GM18907 (cell line): ENCODE results near the gene DZIP1.
"Not testable (repeated sequence)": the region's sequence is repeated elsewhere in the genome, so short reads cannot be mapped to it uniquely, and the experiment has no call there.

Experiments
- ATAC-seq: cut with Tn5 transposase; IDR thresholded peaks from one replicate; pipeline ENCODE4 v1.9.1; 2021; ENCODE audit warnings: mild to moderate bottlenecking, moderate library complexity; ENCODE audit not compliant: unreplicated experiment

The DZIP1 gene, protein sequence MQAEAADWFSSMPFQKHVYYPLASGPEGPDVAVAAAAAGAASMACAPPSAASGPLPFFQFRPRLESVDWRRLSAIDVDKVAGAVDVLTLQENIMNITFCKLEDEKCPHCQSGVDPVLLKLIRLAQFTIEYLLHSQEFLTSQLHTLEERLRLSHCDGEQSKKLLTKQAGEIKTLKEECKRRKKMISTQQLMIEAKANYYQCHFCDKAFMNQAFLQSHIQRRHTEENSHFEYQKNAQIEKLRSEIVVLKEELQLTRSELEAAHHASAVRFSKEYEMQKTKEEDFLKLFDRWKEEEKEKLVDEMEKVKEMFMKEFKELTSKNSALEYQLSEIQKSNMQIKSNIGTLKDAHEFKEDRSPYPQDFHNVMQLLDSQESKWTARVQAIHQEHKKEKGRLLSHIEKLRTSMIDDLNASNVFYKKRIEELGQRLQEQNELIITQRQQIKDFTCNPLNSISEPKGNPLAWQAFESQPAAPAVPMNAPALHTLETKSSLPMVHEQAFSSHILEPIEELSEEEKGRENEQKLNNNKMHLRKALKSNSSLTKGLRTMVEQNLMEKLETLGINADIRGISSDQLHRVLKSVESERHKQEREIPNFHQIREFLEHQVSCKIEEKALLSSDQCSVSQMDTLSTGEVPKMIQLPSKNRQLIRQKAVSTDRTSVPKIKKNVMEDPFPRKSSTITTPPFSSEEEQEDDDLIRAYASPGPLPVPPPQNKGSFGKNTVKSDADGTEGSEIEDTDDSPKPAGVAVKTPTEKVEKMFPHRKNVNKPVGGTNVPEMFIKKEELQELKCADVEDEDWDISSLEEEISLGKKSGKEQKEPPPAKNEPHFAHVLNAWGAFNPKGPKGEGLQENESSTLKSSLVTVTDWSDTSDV

DNA sequence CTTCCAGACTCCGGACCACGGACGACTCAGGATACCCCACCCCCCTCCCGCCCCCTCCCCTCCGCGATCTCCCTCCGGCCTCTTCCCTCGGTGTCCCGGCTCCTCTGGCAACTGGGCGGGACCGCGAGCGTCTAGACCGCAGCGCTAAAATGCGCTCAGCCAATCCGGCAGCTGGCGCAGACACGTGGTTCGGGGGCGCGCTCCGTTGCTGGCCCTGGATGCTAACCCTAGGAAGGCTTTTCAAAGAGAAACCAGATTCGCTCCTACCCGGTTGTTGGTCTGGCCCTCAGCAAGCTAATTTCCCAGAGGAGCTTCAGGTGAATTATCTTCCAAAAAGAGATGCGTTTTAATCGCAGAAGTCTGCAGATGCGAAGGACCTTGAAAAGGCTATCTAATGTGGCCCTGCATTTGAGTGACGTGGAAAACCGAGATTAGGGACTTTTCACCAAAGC is at the start of gene DZIP1:
TSS of gene DZIP1 (minus strand) at position 106 of the 452 bp plus-strand sequence. CDS start 2,677 bp downstream, outside the sequence.
- peak; percentile 74 for ATAC-seq

DNA sequence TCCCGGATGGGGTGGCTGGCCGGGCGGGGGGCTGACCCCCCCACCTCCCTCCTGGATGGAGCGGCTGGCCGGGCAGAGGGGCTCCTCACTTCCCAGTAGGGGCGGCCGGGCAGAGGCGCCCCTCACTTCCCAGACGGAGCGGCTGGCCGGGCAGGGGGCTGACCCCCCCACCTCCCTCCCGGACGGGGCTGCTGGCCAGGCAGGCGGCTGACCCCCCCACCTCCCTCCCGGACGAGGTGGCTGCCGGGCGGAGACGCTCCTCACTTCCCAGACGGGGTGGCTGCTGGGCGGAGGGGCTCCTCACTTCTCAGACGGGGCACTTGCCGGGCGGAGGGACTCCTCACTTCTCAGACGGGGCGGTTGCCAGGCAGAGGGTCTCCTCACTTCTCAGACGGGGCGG is 46.5 kb upstream of the DZIP1 start:
- not testable (repeated sequence) for ATAC-seq

DNA sequence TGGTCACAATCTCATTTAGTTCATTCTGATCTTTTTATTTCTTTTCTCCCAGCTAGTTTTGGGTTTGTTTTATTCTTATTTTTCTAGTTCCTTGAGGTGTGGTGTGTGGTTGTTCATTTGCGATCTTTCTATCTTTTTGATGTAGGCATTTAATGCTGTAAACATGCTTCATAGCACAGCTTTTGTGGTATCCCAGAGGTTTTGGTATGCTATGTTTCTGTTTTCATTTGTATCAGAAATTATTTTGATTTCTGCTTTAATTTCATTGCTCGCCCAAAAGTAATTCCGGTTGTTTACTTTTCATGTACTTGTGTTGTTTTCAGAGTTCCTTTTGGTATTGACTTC is 45.0 kb upstream of the DZIP1 start:
- ATAC-seq: no peak

DNA sequence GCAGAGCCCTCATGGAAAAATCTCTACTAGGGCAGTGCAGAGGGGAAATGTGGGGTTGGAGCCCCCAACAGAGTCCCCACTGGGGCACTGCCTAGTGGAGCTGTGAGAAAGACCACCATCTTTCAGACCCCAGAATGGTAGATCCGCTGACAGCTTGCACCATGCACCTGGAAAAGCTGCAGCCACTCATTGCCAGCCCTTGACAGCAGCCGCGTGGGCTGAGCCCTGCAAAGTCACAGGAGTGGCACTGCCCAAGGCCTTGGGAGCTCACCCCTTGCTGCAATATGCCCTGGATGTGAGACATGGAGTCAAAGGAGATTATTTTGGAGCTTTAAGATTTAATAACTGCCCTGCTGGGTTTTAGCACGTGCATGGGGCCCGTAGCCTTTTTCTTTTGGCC is 40.5 kb upstream of the DZIP1 start:
- ATAC-seq: not testable (repeated sequence)

DNA sequence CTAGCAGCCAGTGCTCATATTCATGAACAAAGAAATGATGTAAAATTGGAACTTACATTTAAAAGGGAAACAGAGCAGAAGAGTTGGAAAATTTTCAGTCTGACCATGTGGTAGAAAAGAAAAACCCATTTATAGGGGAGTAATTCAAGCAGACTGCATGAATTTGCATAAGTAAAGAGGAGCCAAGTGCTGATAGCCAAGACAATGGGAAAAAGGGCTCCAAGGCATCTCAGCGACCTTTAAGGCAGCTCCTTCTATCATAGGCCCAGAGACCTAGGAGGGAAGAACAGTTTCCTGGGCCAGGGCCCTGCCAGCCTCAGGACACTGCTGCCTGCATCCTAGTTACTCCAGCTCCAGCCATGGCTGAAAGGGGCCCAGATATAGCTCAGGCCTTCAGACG is 39.9 kb upstream of the DZIP1 start:
- ATAC-seq: no peak

DNA sequence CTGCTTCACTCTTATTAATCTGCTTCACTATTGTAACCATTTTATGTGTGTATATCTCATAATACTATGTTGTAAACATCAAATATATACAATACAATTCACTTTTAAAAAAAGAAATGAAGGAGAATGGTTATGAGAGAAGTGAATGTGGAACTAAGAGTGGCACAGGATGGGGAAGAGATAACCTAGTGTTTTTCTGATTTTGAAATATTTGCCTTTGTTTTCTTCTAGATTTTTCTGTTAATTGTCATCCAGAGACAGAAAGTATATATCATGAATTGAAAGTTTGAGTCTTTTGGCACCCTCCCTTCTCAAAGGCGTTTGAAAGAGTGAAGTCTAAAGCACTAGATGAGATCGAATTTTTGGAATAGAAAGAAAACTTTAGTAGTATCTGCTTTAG is 35.2 kb upstream of the DZIP1 start:
- no peak for ATAC-seq

DNA sequence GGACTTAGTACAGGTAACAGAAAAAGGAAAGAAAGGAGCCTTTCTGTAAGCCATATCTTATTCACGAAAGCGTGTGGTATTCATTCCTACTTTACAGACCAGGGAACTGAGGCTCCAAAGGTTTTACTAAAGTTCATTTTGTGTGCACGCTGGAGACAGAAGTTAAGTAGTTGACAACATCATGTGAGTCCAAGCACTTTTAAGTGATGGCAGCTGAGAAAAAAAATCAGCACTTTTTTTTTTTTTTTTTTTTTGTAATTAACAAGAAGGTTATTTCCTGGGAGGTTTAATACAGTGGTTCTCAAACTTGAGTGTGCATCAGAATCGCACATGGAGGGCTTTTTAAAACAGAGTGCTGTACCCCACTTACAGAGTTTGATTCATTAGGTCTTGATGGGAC is 34.5 kb upstream of the DZIP1 start:
- no peak for ATAC-seq

DNA sequence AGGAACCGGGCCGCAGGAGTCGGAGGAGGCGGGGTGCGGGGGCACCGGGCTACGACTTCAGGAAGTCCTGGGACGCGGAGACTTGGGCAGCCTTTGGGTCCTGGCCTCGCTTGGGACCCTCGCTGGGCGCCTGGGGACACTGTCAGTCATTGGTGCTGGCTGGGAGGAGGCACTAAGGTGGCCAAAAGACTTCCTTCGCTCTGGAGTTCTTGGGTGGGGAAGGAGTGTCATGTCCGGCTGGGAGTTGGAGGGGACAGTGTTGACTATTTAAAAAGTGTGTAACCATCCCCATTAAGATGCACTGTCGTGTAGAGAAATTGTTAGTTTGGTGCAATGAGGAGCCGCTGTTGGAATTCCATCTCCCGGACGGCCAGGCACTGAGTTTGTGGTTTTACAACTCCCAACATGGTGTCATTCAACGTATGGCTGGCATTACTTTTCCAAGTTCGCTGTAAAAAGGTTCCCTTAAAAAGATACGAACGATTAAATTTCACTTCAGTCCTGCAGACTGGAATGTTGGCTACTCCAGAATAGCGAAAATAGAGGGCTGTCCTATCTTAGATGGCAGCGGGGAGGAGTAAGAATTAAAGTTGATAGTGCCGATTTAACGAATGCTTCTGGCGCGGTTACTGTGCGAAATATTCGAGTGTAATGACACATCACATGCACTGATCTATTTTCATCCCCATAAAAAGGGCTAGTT is 33.2 kb upstream of the DZIP1 start:
- ATAC-seq: no peak

DNA sequence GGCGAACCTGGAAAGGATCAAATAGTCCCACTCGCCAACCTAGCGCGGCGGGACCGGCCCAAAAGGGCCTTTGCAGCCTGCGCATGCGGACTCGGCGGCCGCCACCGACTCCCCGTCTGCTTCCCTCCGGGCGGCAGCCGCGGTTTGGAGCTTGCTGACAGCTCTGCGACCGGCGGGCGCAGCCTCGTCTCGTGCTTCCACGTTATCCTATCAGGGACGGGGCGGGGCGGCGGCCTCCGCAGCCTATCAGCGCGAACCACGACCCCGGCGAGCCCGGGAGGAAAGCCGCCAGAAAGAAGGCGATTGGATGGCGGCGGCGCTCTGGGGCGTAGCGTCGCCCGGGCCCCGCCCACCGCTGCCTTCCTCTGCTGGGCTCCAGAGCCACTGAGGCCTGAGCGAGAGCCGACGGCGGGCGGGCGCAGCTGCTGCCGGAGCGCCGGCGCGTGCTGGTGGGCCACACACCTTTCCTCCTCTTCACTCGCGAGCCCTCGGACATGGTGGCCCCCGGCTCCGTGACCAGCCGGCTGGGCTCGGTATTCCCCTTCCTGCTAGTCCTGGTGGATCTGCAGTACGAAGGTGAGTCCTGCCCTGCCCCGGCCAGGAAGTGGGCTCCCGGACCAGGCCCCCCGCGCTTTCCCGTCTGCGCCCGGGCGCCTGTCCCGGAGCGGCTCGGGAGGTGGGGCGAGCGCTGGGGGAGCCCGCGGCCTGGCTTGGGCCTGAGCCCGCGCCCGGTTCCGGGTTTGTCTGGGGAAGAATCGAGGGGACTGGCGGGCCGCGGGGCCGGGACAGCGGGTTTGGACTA is 32.5 kb upstream of the DZIP1 start, which contains the start of gene DNAJC3:
TSS of gene DNAJC3 (plus strand) at position 378 of the 802 bp plus-strand sequence. CDS start at position 495, 117 bp downstream.
- peak; percentile 96 for ATAC-seq

DNA sequence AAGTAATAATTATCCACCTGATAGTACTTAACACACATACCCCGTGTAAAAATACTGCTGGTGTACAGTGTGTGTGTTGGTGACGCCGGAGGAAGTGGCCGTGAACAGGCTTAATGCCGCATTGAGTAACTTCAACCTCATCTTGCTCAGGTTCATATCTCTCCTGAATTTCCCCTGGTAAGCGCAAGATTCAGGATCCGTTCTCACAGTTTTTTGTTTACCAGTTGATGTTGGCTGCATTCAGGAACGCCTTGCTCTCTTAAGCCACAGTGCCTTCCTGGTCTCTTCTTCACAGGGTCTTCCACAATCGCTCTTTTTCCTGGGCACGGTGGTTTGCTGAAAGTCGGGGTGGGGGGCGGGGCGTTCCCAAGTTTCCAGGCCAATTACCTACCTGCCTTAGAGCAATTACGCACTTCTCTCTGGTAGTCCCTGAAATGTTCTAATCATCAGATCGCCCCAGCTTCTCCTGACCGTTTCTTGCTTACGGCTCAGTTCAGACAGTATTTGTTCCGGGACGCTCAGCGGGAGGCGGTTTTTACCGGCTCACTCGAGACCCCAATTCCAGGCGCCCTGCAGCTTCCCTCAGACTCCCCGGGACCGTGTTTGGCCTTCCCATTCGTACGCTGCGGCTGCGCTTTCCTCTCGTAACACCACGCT is 31.7 kb upstream of the DZIP1 start:
- ATAC-seq: peak; percentile 20

DNA sequence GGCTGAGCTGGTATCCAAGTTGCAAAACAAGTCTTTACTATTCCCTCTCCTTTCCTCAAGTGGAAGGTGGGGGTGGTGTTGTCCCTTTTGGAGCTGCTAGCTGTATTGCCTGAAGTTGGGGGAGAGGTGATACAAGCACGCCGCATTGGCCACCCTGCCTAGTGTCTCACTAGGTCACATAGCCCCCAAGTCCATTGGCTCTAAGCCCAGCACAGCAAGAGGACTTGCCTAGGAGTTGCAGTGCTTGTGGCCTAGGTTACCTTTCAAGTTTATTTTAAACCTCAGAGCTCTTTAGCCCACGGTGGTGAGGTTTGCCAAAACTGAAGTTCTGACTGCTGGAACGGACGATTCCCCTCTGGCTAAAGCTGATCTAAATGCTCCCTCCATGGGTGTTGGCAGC is 27.1 kb upstream of the DZIP1 start:
- no peak for ATAC-seq

DNA sequence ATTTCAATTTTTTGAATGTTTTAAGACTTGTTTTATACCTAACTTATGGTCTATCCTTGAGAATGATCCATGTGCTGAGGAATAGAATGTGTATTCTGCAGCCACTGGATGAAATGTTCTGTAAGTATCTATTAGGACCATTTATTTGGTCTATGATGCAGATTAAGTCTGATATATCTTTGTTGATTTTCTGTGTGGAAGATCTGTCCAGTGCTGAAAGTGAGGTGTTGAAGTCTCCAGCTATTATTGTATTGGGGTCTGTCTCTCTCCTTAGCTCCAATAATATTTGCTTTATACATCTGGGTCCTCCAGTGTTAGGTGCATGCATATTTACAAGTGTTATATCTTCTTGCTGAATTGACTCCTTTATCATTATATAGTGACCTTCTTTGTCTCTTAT is 22.7 kb upstream of the DZIP1 start:
- ATAC-seq: not testable (repeated sequence)

DNA sequence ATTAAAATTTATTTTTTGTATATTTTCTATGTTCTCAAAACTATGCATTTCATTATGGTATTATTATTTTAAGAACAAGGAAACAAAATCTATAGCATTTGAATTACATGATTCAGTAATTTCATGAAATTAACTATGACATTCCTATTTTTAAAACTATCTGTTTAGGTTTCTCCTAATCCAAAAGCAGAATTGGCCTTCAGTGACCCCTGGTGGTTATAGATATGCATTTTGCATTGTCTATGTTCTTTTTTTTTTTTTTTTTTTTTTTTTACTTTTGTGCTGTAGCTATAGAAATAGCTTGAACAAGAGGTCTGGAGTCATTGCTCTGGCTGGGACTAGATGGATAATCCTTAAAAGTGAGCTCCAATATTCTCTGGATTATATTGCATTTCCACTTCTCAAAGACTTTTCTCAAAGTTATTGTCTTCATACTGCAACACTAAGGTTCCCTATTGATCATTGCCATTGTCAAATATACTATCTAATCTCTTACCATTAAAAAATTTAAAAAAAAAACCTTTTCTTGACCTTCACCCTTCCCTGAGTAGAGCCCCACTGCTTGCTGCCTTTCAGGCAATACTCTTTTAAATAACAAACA is 16.6 kb upstream of the DZIP1 start:
- no peak for ATAC-seq

DNA sequence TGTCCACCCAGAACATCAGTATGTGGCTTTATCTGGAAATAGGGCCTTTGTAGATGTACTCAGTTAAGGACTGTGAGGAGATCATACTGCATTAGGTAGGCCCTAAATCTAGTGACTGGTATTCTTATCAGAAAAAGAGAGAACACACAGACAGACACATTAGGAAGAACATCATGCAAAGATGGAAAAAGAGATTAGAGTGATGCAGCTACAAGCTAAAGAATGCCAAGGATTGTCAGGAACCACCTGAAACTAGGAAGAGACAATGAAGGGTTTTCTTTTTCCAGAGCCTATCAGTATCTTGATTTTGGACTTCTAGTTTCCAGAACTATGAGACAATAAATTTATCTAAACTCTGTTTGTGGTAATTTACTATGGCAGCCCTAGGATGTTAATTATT is 15.0 kb upstream of the DZIP1 start:
- ATAC-seq: no peak

DNA sequence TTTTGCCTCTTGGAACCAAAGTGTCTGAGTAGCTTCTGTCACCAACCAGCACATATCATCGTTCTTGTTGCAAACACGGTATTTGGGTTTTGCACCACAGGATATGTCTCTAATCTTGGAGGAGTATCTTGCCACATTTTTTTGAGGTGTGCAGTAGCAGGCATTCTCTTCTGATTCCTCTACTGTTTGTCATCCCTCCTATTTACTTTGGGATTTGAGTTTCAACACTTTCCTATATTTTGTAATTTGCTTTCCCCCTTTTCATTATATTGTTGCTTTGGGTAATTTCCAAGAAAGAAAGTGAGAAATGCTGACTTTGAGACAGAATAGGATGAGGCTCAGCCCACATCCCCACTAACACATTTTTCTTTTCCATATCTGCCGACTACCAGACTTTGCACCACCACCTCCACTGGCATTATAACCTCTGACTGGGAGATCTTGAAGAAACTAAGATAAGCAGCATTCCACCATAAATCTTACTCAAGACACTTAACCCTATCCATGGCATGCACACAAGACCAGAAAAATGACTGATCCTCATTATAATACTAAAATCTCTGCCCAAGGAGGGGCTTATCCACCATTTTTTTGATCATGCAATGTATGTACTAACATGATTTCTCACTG is 12.0 kb upstream of the DZIP1 start:
- ATAC-seq: no peak

DNA sequence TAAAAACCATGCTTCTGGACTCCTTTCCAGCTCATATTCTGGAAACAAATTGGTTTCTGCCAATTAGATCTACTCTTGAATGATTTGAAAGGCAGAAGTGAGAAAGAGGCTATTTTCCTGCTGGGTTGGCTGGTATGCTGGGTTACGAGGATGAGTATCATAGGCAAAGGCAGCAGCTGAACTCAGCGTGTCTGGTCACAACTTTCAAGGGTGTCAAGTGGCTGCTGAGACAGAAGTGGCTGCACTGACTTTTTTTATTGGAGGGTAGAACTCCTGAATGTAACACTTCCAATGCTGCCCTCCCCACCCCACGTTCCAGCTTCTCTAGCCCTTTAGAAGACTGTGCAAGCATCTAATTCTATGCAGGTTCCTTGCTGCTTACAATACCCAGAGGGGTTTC is 8.3 kb upstream of the DZIP1 start:
- ATAC-seq: no peak

DNA sequence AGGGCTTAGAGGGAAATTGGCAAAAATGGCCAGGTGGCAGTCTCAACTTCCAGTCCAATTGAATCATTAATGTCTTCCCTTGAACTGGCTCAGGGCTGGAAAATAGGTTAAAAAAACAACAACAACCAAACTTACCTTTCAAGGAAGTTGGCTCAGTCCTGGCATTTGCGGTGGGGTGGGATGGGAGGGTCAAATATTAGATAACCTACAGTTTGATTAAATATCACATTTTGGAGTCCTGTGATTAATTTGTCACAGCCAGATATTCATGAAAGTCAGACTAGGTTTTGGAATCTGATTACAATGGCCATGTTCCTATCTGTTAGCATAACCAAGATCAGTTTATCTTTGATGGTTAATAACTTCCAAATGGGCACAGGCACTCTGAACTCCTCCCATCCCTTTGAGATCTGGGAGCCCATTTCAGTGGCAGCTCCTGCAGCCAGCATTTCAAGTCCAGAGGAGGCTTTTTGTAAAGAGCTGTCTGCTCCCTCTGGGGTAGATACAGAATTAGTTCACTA is 7.8 kb upstream of the DZIP1 start:
- no peak for ATAC-seq

DNA sequence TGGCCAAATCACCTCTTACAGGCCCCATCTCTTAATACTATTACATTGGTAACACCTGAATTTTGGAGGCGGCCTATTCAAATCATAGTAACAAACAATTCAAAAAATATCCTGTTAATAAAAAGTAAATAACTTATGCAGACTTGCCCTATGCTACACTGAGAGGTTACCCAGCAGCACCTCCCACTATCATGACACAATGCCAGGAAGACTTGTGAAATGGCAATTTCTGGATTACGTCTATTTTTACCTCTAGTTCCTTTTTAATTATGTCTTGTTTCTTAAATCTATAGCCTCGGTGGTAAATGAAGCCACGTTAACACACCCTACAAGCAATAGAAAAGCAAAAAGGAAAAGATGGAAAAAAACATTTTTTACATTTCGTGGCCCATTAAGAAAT is 6.2 kb upstream of the DZIP1 start:
- ATAC-seq: no peak

DNA sequence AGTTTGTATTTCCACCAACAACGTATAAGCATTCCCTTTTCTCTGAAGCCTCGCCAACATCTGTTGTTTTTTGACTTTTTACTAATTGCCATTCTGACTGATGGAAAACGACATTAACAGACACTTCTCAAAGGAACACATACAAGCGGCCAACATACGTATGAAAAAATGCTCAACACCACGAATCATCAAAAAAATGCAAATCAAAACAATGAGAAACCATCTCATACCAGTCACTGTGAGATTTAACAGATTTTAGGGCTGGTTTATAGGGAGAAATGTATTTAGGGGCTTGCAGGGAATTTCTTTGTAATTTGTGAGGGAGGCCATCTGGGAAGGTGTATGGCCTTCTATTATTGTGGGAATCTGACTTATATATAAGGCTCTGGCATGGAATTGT is 2.8 kb upstream of the DZIP1 start:
- no peak for ATAC-seq
